ENCODE results near the gene RRM2. TPM values are rescaled to one million over a fixed set of nuclear protein-coding genes. Genes with fewer than 3 reads are reported as not detected.

The RRM2 gene
- total RNA-seq, 1 donor from 2014 or later = 1.9 TPM

GRCh38 chr2:10180229-10180628 is 57.7 kb downstream of the RRM2 start:
- ATAC-seq (ENCODE audit: poor library complexity) = no peak
- intact Hi-C loops (cut with DNase I) = no loop called here
- no peak for DNase-seq

Other genes with a start within 250 kb of the RRM2 start
- 1.0 TPM for gene GRHL1, start 171.0 kb upstream of the RRM2 start, total RNA-seq
- gene KLF11, start 79.2 kb upstream of the RRM2 start, total RNA-seq = 24.4 TPM
- 3.6 TPM for gene CYS1, start 42.3 kb upstream of the RRM2 start, total RNA-seq
- 34.3 TPM for gene HPCAL1, start 180.2 kb downstream of the RRM2 start, total RNA-seq